GM23338 (cell line): ENCODE results near the gene TRAPPC2. TPM values are rescaled to one million over a fixed set of nuclear protein-coding genes. Genes with fewer than 3 reads are reported as not detected.

Source experiments
- ATAC-seq: fragments of 200-7000 bp; cut with Tn5 transposase; 3 replicates; pipeline ENCODE4 v1.9.1; 2020
- DNase-seq: peaks from one replicate; pipeline ENCODE4 v3.0.0-alpha.2; 2015; ENCODE audit warnings: low spot score
- H2AFZ ChIP-seq: fragments of 200-600 bp; sonication (generic); 2 replicates; pipeline ENCODE4 v1.8.0; 2016; ENCODE audit warnings: antibody characterized with exemption, mild to moderate bottlenecking, moderate library complexity
- H3F3A ChIP-seq: fragments of 200-600 bp; sonication (generic); replicated peaks from 2 replicates; pipeline ENCODE4 v1.8.0; 2017; ENCODE audit warnings: antibody characterized with exemption, mixed run types, low read depth
- H3K27ac ChIP-seq: fragments of 200-600 bp; sonication (generic); 2 replicates; pipeline ENCODE4 v1.6.1; 2016; ENCODE audit warnings: low read depth
- H3K27me3 ChIP-seq: fragments of 200-600 bp; sonication (generic); 2 replicates; pipeline ENCODE4 v1.8.0; 2016; ENCODE audit warnings: mild to moderate bottlenecking, mixed run types, moderate library complexity; ENCODE audit not compliant: insufficient read depth
- H3K36me3 ChIP-seq: fragments of 200-600 bp; sonication (generic); 2 replicates; pipeline ENCODE4 v1.8.0; 2016; ENCODE audit warnings: mild to moderate bottlenecking; ENCODE audit not compliant: insufficient read depth
- H3K4me1 ChIP-seq: fragments of 200-600 bp; sonication (generic); 2 replicates; pipeline ENCODE4 v1.8.0; 2016; ENCODE audit warnings: mild to moderate bottlenecking, moderate library complexity; ENCODE audit not compliant: insufficient read depth
- H3K4me2 ChIP-seq: fragments of 200-600 bp; sonication (generic); 2 replicates; pipeline ENCODE4 v1.7.1; 2017; ENCODE audit warnings: mixed run types
- H3K4me3 ChIP-seq: fragments of 200-600 bp; sonication (generic); 2 replicates; pipeline ENCODE4 v1.6.1; 2016; ENCODE audit warnings: mixed run types
- H3K79me2 ChIP-seq: fragments of 200-600 bp; sonication (generic); replicated peaks from 2 replicates; pipeline ENCODE4 v1.8.0; 2017; ENCODE audit warnings: mild to moderate bottlenecking; ENCODE audit not compliant: insufficient read depth
- H3K9me2 ChIP-seq: fragments of 200-600 bp; sonication (generic); 2 replicates; pipeline ENCODE4 v1.8.0; 2017; ENCODE audit not compliant: insufficient read depth
- H4K20me1 ChIP-seq: fragments of 200-600 bp; sonication (generic); replicated peaks from 2 replicates; pipeline ENCODE4 v1.8.0; 2017; ENCODE audit warnings: mild to moderate bottlenecking; ENCODE audit not compliant: insufficient read depth
- H3K27ac Mint-ChIP-seq: 2 replicates; pipeline ENCODE4 v1.8.0; 2020; ENCODE audit warnings: inconsistent platforms, mild to moderate bottlenecking, moderate library complexity, mixed read lengths
- H3K27me3 Mint-ChIP-seq: 3 replicates; pipeline ENCODE4 v1.8.0; 2022; ENCODE audit warnings: low read depth, mild to moderate bottlenecking, moderate library complexity, mixed read lengths, inconsistent platforms; ENCODE audit not compliant: insufficient read depth, poor library complexity
- H3K36me3 Mint-ChIP-seq: 3 replicates; pipeline ENCODE4 v1.8.0; 2021; ENCODE audit warnings: low read depth, mild to moderate bottlenecking, inconsistent platforms, moderate library complexity, mixed read lengths
- H3K4me1 Mint-ChIP-seq: 3 replicates; pipeline ENCODE4 v1.8.0; 2020; ENCODE audit warnings: mild to moderate bottlenecking, inconsistent platforms, mixed read lengths
- H3K4me3 Mint-ChIP-seq: 3 replicates; pipeline ENCODE4 v1.8.0; 2021; ENCODE audit warnings: moderate library complexity, mild to moderate bottlenecking, inconsistent platforms, mixed read lengths
- H3K9me3 Mint-ChIP-seq: 3 replicates; pipeline ENCODE4 v1.8.0; 2020; ENCODE audit warnings: moderate library complexity, mild to moderate bottlenecking, inconsistent platforms, mixed read lengths
- CREB1 ChIP-seq: fragments of 250-450 bp; sonication (Bioruptor Pico); IDR thresholded peaks from 2 replicates; pipeline ENCODE4 v1.5.0; 2020; ENCODE audit warnings: low read depth, mild to moderate bottlenecking, moderate library complexity
- CTCF ChIP-seq, 2 experiments: fragments of 200-600 bp in 1 of 2; sonication (generic) in 1 of 2; conservative IDR thresholded peaks; 2 replicates each; pipeline versions ENCODE4 v1.5.1 to v1.6.1; 2016 to 2017; ENCODE audit warnings: antibody characterized with exemption in 2 of 2, low read depth in 2 of 2, mild to moderate bottlenecking in 2 of 2, moderate library complexity in 1 of 2
- EZH2 ChIP-seq: fragments of 200-600 bp; sonication (generic); IDR thresholded peaks from one replicate; pipeline ENCODE4 v1.8.0; 2017; ENCODE audit warnings: antibody characterized with exemption, mild to moderate bottlenecking, low read depth; ENCODE audit not compliant: unreplicated experiment
- EZH2phosphoT487 ChIP-seq: fragments of 200-600 bp; sonication (generic); IDR thresholded peaks from one replicate; pipeline ENCODE4 v1.8.1; 2018; ENCODE audit warnings: antibody characterized with exemption; ENCODE audit not compliant: unreplicated experiment
- JUNB ChIP-seq: IDR thresholded peaks from one replicate; pipeline ENCODE4 v1.6.1; 2016; ENCODE audit warnings: antibody characterized with exemption; ENCODE audit not compliant: unreplicated experiment
- NANOG ChIP-seq: IDR thresholded peaks from 2 replicates; pipeline ENCODE4 v1.6.1; 2016; ENCODE audit warnings: antibody characterized with exemption, borderline replicate concordance
- POLR2AphosphoS5 ChIP-seq: IDR thresholded peaks from 2 replicates; pipeline ENCODE4 v1.6.1; 2016; ENCODE audit warnings: antibody characterized with exemption, low read depth
- STAT1 ChIP-seq: IDR thresholded peaks from one replicate; pipeline ENCODE4 v1.6.1; 2016; ENCODE audit warnings: antibody characterized with exemption; ENCODE audit not compliant: unreplicated experiment
- ZNF114 ChIP-seq: fragments of 250-450 bp; sonication (Bioruptor Pico); IDR thresholded peaks from 2 replicates; pipeline ENCODE4 v1.5.0; 2020; ENCODE audit warnings: mild to moderate bottlenecking, moderate library complexity
- ZNF331 ChIP-seq: fragments of 250-450 bp; sonication (Bioruptor Pico); IDR thresholded peaks from 2 replicates; pipeline ENCODE4 v1.5.0; 2020; ENCODE audit warnings: low read depth, mild to moderate bottlenecking, moderate library complexity
- polyA plus RNA-seq: library from polyadenylated mRNA; unstranded; fragments of >200 nt; fragmentation: Nextera tagmentation; extraction: Ambion mirVana; gene quantifications from 2 replicates; pipeline ENCODE4 v1.2.1, GENCODE V29; 2016
- total RNA-seq: library from RNA; depleted of rRNA; stranded (reverse); fragments of >200 nt; shearing (Covaris generic); gene quantifications from 2 replicates; pipeline ENCODE4 v1.2.3, GENCODE V29; 2014
- TF ChIP-seq, protein P1 (sequence below): IDR thresholded peaks from one replicate; pipeline ENCODE4 v1.6.1; 2018; ENCODE audit warnings: antibody characterized with exemption; ENCODE audit not compliant: unreplicated experiment

The TRAPPC2 gene
- total and polyA plus RNA-seq, 2 experiments from 2014 or later, result 11.7 to 14.6 TPM

GRCh38 chrX:13764281-13764680 is 29.9 kb upstream of the TRAPPC2 start:
- DNase-seq, result no peak
- ATAC-seq, result no peak
- Mint-ChIP-seq H3K4me3 (no peak overlapping the region), H3K4me1 (peaks cover 46% of the 10 kb centered on the region), H3K27ac (no peak overlapping the region), H3K36me3 (peaks cover 70% of the 10 kb centered on the region), H3K9me3 (peaks cover 3% of the 10 kb centered on the region; the same call in 1 of the 3 replicates), H3K27me3 (peaks cover 7% of the 10 kb centered on the region)
- Histone ChIP-seq H3K36me3 (peaks cover 5% of the 10 kb centered on the region; the same call in 1 of the 2 replicates), H3K4me2 (no peak overlapping the region), H3K4me3 (no peak overlapping the region), H3F3A (0 out of 2 replicates have a peak, but pooled peaks cover 3% of the 10 kb centered on the region), H2AFZ (no peak overlapping the region), H4K20me1 (no peaks in the 10 kb centered on the region), H3K27ac (no peak overlapping the region), H3K79me2 (no peaks in the 10 kb centered on the region), H3K4me1 (peaks cover 29% of the 10 kb centered on the region), H3K9me2 (no peaks in the 10 kb centered on the region), H3K27me3 (no peaks in the 10 kb centered on the region)
- TF ChIP-seq CTCF (conservative IDR thresholded peaks at IDR 0.05; ENCODE audit: low read depth in 2 of 2) (no peak), JUNB (no peak), EZH2 (no peak), POLR2AphosphoS5 (no peak), NANOG (no peak), ZNF114 (CRISPR knock-in tag) (no peak), ZNF331 (CRISPR knock-in tag) (no peak), EZH2phosphoT487 (no peak)
- TF ChIP-seq, protein P1, sequence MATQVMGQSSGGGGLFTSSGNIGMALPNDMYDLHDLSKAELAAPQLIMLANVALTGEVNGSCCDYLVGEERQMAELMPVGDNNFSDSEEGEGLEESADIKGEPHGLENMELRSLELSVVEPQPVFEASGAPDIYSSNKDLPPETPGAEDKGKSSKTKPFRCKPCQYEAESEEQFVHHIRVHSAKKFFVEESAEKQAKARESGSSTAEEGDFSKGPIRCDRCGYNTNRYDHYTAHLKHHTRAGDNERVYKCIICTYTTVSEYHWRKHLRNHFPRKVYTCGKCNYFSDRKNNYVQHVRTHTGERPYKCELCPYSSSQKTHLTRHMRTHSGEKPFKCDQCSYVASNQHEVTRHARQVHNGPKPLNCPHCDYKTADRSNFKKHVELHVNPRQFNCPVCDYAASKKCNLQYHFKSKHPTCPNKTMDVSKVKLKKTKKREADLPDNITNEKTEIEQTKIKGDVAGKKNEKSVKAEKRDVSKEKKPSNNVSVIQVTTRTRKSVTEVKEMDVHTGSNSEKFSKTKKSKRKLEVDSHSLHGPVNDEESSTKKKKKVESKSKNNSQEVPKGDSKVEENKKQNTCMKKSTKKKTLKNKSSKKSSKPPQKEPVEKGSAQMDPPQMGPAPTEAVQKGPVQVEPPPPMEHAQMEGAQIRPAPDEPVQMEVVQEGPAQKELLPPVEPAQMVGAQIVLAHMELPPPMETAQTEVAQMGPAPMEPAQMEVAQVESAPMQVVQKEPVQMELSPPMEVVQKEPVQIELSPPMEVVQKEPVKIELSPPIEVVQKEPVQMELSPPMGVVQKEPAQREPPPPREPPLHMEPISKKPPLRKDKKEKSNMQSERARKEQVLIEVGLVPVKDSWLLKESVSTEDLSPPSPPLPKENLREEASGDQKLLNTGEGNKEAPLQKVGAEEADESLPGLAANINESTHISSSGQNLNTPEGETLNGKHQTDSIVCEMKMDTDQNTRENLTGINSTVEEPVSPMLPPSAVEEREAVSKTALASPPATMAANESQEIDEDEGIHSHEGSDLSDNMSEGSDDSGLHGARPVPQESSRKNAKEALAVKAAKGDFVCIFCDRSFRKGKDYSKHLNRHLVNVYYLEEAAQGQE, result no peak

DNA sequence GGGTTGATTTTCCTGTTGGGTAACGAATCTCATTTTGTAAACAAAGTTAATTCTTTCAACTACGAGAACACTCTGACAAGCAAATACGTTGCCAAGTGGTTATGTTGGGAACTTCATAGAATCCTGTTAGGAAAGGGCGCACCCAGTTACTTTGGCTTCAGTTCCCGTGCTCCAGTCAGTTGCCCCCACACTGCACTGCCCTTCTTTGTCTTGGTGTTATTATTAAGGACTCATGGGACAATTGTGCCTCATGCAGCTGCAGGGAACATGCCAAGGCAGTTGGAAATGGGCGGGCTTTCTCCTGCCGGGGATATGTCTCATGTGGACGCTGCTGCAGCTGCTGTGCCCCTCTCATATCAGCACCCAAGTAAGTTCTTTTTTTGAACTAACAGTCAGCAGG is 29.1 kb upstream of the TRAPPC2 start:
- H3K4me3 Mint-ChIP-seq, result no peak overlapping the region
- Histone ChIP-seq H3K9me2 (no peaks in the 10 kb centered on the region), H3K4me2 (no peak overlapping the region), H3K4me3 (no peak overlapping the region), H3K27ac (peak overlapping the region; percentile 79), H3F3A (0 out of 2 replicates have a peak, but pooled peaks cover 3% of the 10 kb centered on the region), H3K27me3 (no peaks in the 10 kb centered on the region), H3K4me1 (peaks cover 29% of the 10 kb centered on the region), H4K20me1 (no peaks in the 10 kb centered on the region), H3K36me3 (no peaks in the 10 kb centered on the region), H3K79me2 (no peaks in the 10 kb centered on the region), H2AFZ (no peak overlapping the region)
- DNase-seq, result peak; percentile 21
- peaks cover 3% of the 10 kb centered on the region; the same call in 1 of the 3 replicates for H3K9me3 Mint-ChIP-seq
- H3K36me3 Mint-ChIP-seq, result peaks cover 70% of the 10 kb centered on the region
- peaks cover 7% of the 10 kb centered on the region for H3K27me3 Mint-ChIP-seq
- peak; percentile 11; the same call in 1 of the 3 replicates for ATAC-seq
- no peak overlapping the region; the same call in 1 of the 2 replicates for H3K27ac Mint-ChIP-seq
- H3K4me1 Mint-ChIP-seq, result peaks cover 46% of the 10 kb centered on the region
- TF ChIP-seq CREB1, result no peak
- TF ChIP-seq NANOG, result no peak
- TF ChIP-seq JUNB, result no peak
- TF ChIP-seq EZH2, result no peak
- no peak for TF ChIP-seq STAT1
